Naive B cell (primary cell): ENCODE results near the gene SHISA6. TPM values are rescaled to one million over a fixed set of nuclear protein-coding genes. Genes with fewer than 3 reads are reported as not detected.

Experiments used
- ATAC-seq, 2 donors: fragments of 150-1000 bp; cut with Tn5 transposase; 2 replicates each; pipeline ENCODE4 v1.10.0; 2021; ENCODE audit warnings: low read depth in 2 of 2, mild to moderate bottlenecking in 2 of 2, moderate library complexity in 2 of 2
- DNase-seq: peaks from one replicate; pipeline ENCODE4 v3.0.0; 2022
- H3K27ac Mint-ChIP-seq, 6 donors: one replicate each; pipeline ENCODE4 v1.8.0; 2020 to 2022; ENCODE audit warnings: mild to moderate bottlenecking in 6 of 6, mixed read lengths in 6 of 6, moderate library complexity in 5 of 6, inconsistent platforms in 2 of 6
- H3K27me3 Mint-ChIP-seq, 3 donors: one replicate each; pipeline ENCODE4 v1.8.0; 2021 to 2022; ENCODE audit warnings: mixed read lengths in 3 of 3, mild to moderate bottlenecking in 1 of 3
- H3K36me3 Mint-ChIP-seq, 2 donors: one replicate each; pipeline ENCODE4 v1.8.0; 2020 to 2022; ENCODE audit warnings: mixed read lengths in 2 of 2, inconsistent platforms in 1 of 2, mild to moderate bottlenecking in 1 of 2
- H3K4me1 Mint-ChIP-seq, 3 donors: one replicate each; pipeline ENCODE4 v1.8.0; 2020 to 2022; ENCODE audit warnings: mixed read lengths in 3 of 3, inconsistent platforms in 1 of 3, mild to moderate bottlenecking in 1 of 3, moderate library complexity in 1 of 3
- H3K4me3 Mint-ChIP-seq, 8 donors: one replicate each; pipeline ENCODE4 v1.8.0; 2020 to 2022; ENCODE audit warnings: mild to moderate bottlenecking in 8 of 8, mixed read lengths in 8 of 8, moderate library complexity in 8 of 8, inconsistent platforms in 2 of 8
- H3K9me3 Mint-ChIP-seq, 7 donors: one replicate each; pipeline ENCODE4 v1.8.0; 2020 to 2022; ENCODE audit warnings: mixed read lengths in 7 of 7, mild to moderate bottlenecking in 5 of 7, inconsistent platforms in 2 of 7, moderate library complexity in 1 of 7
- polyA plus RNA-seq, 6 donors: library from polyadenylated mRNA; unstranded; fragments of 300-500 nt; fragmentation: Illumina TruSeq; gene quantifications; one replicate each; pipeline ENCODE4 v1.2.3, GENCODE V29; 2021; ENCODE audit warnings: low read depth in 6 of 6

Gene SHISA6
- polyA plus RNA-seq, 6 donors from 2014 or later, result not detected

- DNase-seq (no peak), ATAC-seq (no peak)
- H3K27ac Mint-ChIP-seq, result no peak overlapping the region
- H3K4me3 Mint-ChIP-seq, result peak overlapping the region in 1 of 8 donors; percentile 39
- peaks cover 53 to 76% (median 59%) of the 10 kb centered on the region in 3 donors for H3K27me3 Mint-ChIP-seq
- H3K4me1 Mint-ChIP-seq, result peaks cover 0 to 5% (median 0%) of the 10 kb centered on the region in 3 donors
- peaks cover 0 to 13% (median 3%) of the 10 kb centered on the region in 7 donors for H3K9me3 Mint-ChIP-seq
- H3K36me3 Mint-ChIP-seq, result peaks cover 0 to 16% of the 10 kb centered on the region in 2 donors
These were observed 1.4 kb downstream of the SHISA6 start for GRCh38 chr17:11242411-11242810.

GRCh38 chr17:11244776-11245175 lies 3.8 kb downstream of the SHISA6 start:
- no peak overlapping the region for H3K4me3 Mint-ChIP-seq
- no peak overlapping the region for H3K27ac Mint-ChIP-seq
- peaks cover 0 to 13% (median 6%) of the 10 kb centered on the region in 7 donors for H3K9me3 Mint-ChIP-seq
- H3K36me3 Mint-ChIP-seq, result peaks cover 0 to 16% of the 10 kb centered on the region in 2 donors
- DNase-seq (no peak), ATAC-seq (no peak)
- peaks cover 35 to 55% (median 42%) of the 10 kb centered on the region in 3 donors for H3K27me3 Mint-ChIP-seq
- H3K4me1 Mint-ChIP-seq, result no peaks in the 10 kb centered on the region

GRCh38 chr17:11245187-11245586 lies 4.2 kb downstream of the SHISA6 start:
- H3K36me3 Mint-ChIP-seq, result peaks cover 0 to 16% of the 10 kb centered on the region in 2 donors
- no peak for ATAC-seq
- no peak overlapping the region for H3K27ac Mint-ChIP-seq
- H3K27me3 Mint-ChIP-seq, result peaks cover 33 to 55% (median 42%) of the 10 kb centered on the region in 3 donors
- no peak for DNase-seq
- no peaks in the 10 kb centered on the region for H3K4me1 Mint-ChIP-seq
- H3K9me3 Mint-ChIP-seq, result peaks cover 0 to 13% (median 6%) of the 10 kb centered on the region in 7 donors
- H3K4me3 Mint-ChIP-seq, result no peak overlapping the region

GRCh38 chr17:11245791-11246190 lies 4.8 kb downstream of the SHISA6 start:
- no peaks in the 10 kb centered on the region for H3K4me1 Mint-ChIP-seq
- H3K4me3 Mint-ChIP-seq, result no peak overlapping the region
- H3K9me3 Mint-ChIP-seq, result peaks cover 0 to 13% (median 6%) of the 10 kb centered on the region in 7 donors
- DNase-seq (no peak), ATAC-seq (no peak)
- peaks cover 33 to 55% (median 42%) of the 10 kb centered on the region in 3 donors for H3K27me3 Mint-ChIP-seq
- peaks cover 0 to 16% of the 10 kb centered on the region in 2 donors for H3K36me3 Mint-ChIP-seq
- no peak overlapping the region for H3K27ac Mint-ChIP-seq

GRCh38 chr17:11250161-11250560 lies 9.1 kb downstream of the SHISA6 start:
- H3K27ac Mint-ChIP-seq, result no peak overlapping the region
- DNase-seq (no peak), ATAC-seq (no peak)
- no peaks in the 10 kb centered on the region for H3K36me3 Mint-ChIP-seq
- H3K27me3 Mint-ChIP-seq, result peaks cover 0 to 19% (median 13%) of the 10 kb centered on the region in 3 donors
- H3K9me3 Mint-ChIP-seq, result peaks cover 0 to 6% (median 3%) of the 10 kb centered on the region in 7 donors
- no peaks in the 10 kb centered on the region for H3K4me1 Mint-ChIP-seq
- no peak overlapping the region for H3K4me3 Mint-ChIP-seq

GRCh38 chr17:11251561-11252107 lies 10.6 kb downstream of the SHISA6 start:
- no peaks in the 10 kb centered on the region for H3K36me3 Mint-ChIP-seq
- peaks cover 0 to 6% (median 3%) of the 10 kb centered on the region in 7 donors for H3K9me3 Mint-ChIP-seq
- no peak overlapping the region for H3K27ac Mint-ChIP-seq
- H3K4me3 Mint-ChIP-seq, result no peak overlapping the region
- peaks cover 0 to 11% (median 9%) of the 10 kb centered on the region in 3 donors for H3K27me3 Mint-ChIP-seq
- no peak for ATAC-seq
- DNase-seq, result no peak
- H3K4me1 Mint-ChIP-seq, result no peaks in the 10 kb centered on the region

- H3K27ac Mint-ChIP-seq, result no peak overlapping the region
- H3K4me1 Mint-ChIP-seq, result no peaks in the 10 kb centered on the region
- H3K4me3 Mint-ChIP-seq, result no peak overlapping the region
- no peaks in the 10 kb centered on the region for H3K36me3 Mint-ChIP-seq
- no peak for DNase-seq
- H3K9me3 Mint-ChIP-seq, result peaks cover 0 to 6% (median 3%) of the 10 kb centered on the region in 7 donors
- ATAC-seq, result no peak
- peaks cover 0 to 6% (median 5%) of the 10 kb centered on the region in 3 donors for H3K27me3 Mint-ChIP-seq
These were observed 11.1 kb downstream of the SHISA6 start for GRCh38 chr17:11252146-11252545.

- Mint-ChIP-seq H3K27ac (no peak overlapping the region), H3K27me3 (no peaks in the 10 kb centered on the region), H3K4me3 (no peak overlapping the region), H3K4me1 (no peaks in the 10 kb centered on the region), H3K9me3 (peaks cover 0 to 14% (median 3%) of the 10 kb centered on the region in 7 donors), H3K36me3 (no peaks in the 10 kb centered on the region)
- ATAC-seq (no peak), DNase-seq (no peak)
These were observed 15.9 kb downstream of the SHISA6 start for GRCh38 chr17:11256877-11257276.

GRCh38 chr17:11264183-11264871 lies 23.3 kb downstream of the SHISA6 start:
- no peak overlapping the region for H3K4me3 Mint-ChIP-seq
- H3K4me1 Mint-ChIP-seq, result no peaks in the 10 kb centered on the region
- H3K9me3 Mint-ChIP-seq, result peaks cover 9 to 44% (median 17%) of the 10 kb centered on the region in 7 donors
- ATAC-seq, result no peak
- H3K27ac Mint-ChIP-seq, result no peak overlapping the region
- H3K36me3 Mint-ChIP-seq, result peaks cover 0 to 4% of the 10 kb centered on the region in 2 donors
- no peaks in the 10 kb centered on the region for H3K27me3 Mint-ChIP-seq
- DNase-seq, result no peak

GRCh38 chr17:11267999-11268575 lies 27.1 kb downstream of the SHISA6 start:
- no peak for DNase-seq
- no peak for ATAC-seq
- Mint-ChIP-seq H3K36me3 (peaks cover 0 to 9% of the 10 kb centered on the region in 2 donors), H3K4me3 (no peak overlapping the region), H3K4me1 (no peaks in the 10 kb centered on the region), H3K9me3 (peaks cover 6 to 36% (median 16%) of the 10 kb centered on the region in 7 donors), H3K27ac (no peak overlapping the region), H3K27me3 (no peaks in the 10 kb centered on the region)

GRCh38 chr17:11269210-11269609 lies 28.2 kb downstream of the SHISA6 start:
- Mint-ChIP-seq H3K27me3 (no peaks in the 10 kb centered on the region), H3K27ac (no peak overlapping the region), H3K4me3 (no peak overlapping the region), H3K4me1 (no peaks in the 10 kb centered on the region), H3K36me3 (peaks cover 0 to 9% of the 10 kb centered on the region in 2 donors), H3K9me3 (peaks cover 2 to 25% (median 15%) of the 10 kb centered on the region in 7 donors)
- DNase-seq, result no peak
- no peak for ATAC-seq

- no peaks in the 10 kb centered on the region for H3K27me3 Mint-ChIP-seq
- H3K27ac Mint-ChIP-seq, result no peak overlapping the region
- DNase-seq (no peak), ATAC-seq (no peak)
- H3K36me3 Mint-ChIP-seq, result peaks cover 0 to 9% of the 10 kb centered on the region in 2 donors
- no peaks in the 10 kb centered on the region for H3K4me1 Mint-ChIP-seq
- H3K4me3 Mint-ChIP-seq, result no peak overlapping the region
- peaks cover 0 to 12% (median 5%) of the 10 kb centered on the region in 7 donors for H3K9me3 Mint-ChIP-seq
These were observed 31.2 kb downstream of the SHISA6 start for GRCh38 chr17:11272191-11272590.

GRCh38 chr17:11273596-11273995 lies 32.6 kb downstream of the SHISA6 start:
- Mint-ChIP-seq H3K36me3 (peaks cover 0 to 9% of the 10 kb centered on the region in 2 donors), H3K9me3 (peaks cover 0 to 10% (median 6%) of the 10 kb centered on the region in 7 donors), H3K4me3 (no peak overlapping the region), H3K27ac (no peak overlapping the region), H3K27me3 (no peaks in the 10 kb centered on the region), H3K4me1 (no peaks in the 10 kb centered on the region)
- DNase-seq, result no peak
- ATAC-seq, result no peak

- Mint-ChIP-seq H3K36me3 (peaks cover 0 to 9% of the 10 kb centered on the region in 2 donors), H3K9me3 (peaks cover 0 to 10% (median 7%) of the 10 kb centered on the region in 7 donors), H3K27me3 (no peaks in the 10 kb centered on the region), H3K27ac (no peak overlapping the region), H3K4me3 (no peak overlapping the region), H3K4me1 (no peaks in the 10 kb centered on the region)
- DNase-seq (no peak), ATAC-seq (no peak)
These were observed 33.1 kb downstream of the SHISA6 start for GRCh38 chr17:11274106-11274505.
